MCF 10A (cell line): Measurements from ENCODE around the gene FGFR2. TPM values are rescaled to one million over a fixed set of nuclear protein-coding genes. Genes with fewer than 3 reads are reported as not detected.

ENCODE experiments used
- BruUV-seq: library from RNA; stranded (reverse); fragments of 400-500 nt; replicated peaks from 2 replicates; lab custom pipeline; 2021; lab: Mats Ljungman, UMichigan
- CTCF ChIA-PET: fragments of 300-600 bp; sonication (Branson Sonifier 250); formaldehyde crosslinking; extraction: SDS; loops from one replicate; lab custom pipeline; 2021; ENCODE audit warnings: antibody characterized with exemption, inconsistent platforms; lab: Yijun Ruan, JAX
- POLR2A ChIA-PET: fragments of 300-600, 350-650 bp; sonication (Branson Sonifier 250); formaldehyde crosslinking; extraction: SDS; loops from one replicate; lab custom pipeline; 2020; ENCODE audit warnings: antibody characterized with exemption, inconsistent platforms; lab: Yijun Ruan, JAX
- DNase-seq: peaks from one replicate; pipeline ENCODE4 v3.0.0-alpha.2; 2018; ENCODE audit not compliant: unreplicated experiment
- H3K27ac Mint-ChIP-seq: one replicate; pipeline ENCODE4 v1.8.0; 2022; ENCODE audit warnings: mild to moderate bottlenecking, low read depth, mixed read lengths; ENCODE audit not compliant: unreplicated experiment
- H3K27me3 Mint-ChIP-seq: one replicate; pipeline ENCODE4 v1.8.0; 2022; ENCODE audit warnings: mixed read lengths; ENCODE audit not compliant: insufficient read depth, unreplicated experiment
- H3K36me3 Mint-ChIP-seq: one replicate; pipeline ENCODE4 v1.8.0; 2022; ENCODE audit warnings: mild to moderate bottlenecking, moderate library complexity, mixed read lengths; ENCODE audit not compliant: insufficient read depth, unreplicated experiment
- H3K4me1 Mint-ChIP-seq: one replicate; pipeline ENCODE4 v1.8.0; 2022; ENCODE audit warnings: mixed read lengths; ENCODE audit not compliant: insufficient read depth, unreplicated experiment
- H3K4me3 Mint-ChIP-seq: one replicate; pipeline ENCODE4 v1.8.0; 2022; ENCODE audit warnings: mild to moderate bottlenecking, moderate library complexity, mixed read lengths; ENCODE audit not compliant: unreplicated experiment
- H3K9me3 Mint-ChIP-seq: one replicate; pipeline ENCODE4 v1.8.0; 2022; ENCODE audit warnings: mixed read lengths; ENCODE audit not compliant: unreplicated experiment
- intact Hi-C: fragments of 100-400 bp; cut with micrococcal nuclease; formaldehyde crosslinking; loops from 2 replicates; pipeline ENCODE4 v1.14.1; 2022
- total RNA-seq: library from RNA; stranded (reverse); gene quantifications from 2 replicates; pipeline ENCODE4 v1.2.3, GENCODE V29; 2022
- TF ChIP-seq, protein P1 (sequence below): fragments of 200-600 bp; IDR thresholded peaks from one replicate; pipeline ENCODE4 v1.8.0; 2022; ENCODE audit warnings: antibody characterized with exemption, mild to moderate bottlenecking; ENCODE audit not compliant: unreplicated experiment

The FGFR2 gene
- total RNA-seq, 1 experiment from 2014 or later: 2.7 TPM

GRCh38 chr10:121583857-121584256, 14.4 kb downstream of the FGFR2 start:
- intact Hi-C loops: no loop called here
- H3K36me3 Mint-ChIP-seq: no peaks in the 10 kb centered on the region
- TF ChIP-seq, protein P1, sequence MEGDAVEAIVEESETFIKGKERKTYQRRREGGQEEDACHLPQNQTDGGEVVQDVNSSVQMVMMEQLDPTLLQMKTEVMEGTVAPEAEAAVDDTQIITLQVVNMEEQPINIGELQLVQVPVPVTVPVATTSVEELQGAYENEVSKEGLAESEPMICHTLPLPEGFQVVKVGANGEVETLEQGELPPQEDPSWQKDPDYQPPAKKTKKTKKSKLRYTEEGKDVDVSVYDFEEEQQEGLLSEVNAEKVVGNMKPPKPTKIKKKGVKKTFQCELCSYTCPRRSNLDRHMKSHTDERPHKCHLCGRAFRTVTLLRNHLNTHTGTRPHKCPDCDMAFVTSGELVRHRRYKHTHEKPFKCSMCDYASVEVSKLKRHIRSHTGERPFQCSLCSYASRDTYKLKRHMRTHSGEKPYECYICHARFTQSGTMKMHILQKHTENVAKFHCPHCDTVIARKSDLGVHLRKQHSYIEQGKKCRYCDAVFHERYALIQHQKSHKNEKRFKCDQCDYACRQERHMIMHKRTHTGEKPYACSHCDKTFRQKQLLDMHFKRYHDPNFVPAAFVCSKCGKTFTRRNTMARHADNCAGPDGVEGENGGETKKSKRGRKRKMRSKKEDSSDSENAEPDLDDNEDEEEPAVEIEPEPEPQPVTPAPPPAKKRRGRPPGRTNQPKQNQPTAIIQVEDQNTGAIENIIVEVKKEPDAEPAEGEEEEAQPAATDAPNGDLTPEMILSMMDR: no peak
- no peak overlapping the region for H3K4me3 Mint-ChIP-seq
- POLR2A ChIA-PET: no interaction called here
- CTCF ChIA-PET: no interaction called here
- no peaks in the 10 kb centered on the region for H3K9me3 Mint-ChIP-seq
- no peak overlapping the region for H3K27ac Mint-ChIP-seq
- H3K4me1 Mint-ChIP-seq: no peaks in the 10 kb centered on the region
- DNase-seq: no peak
- BruUV-seq: no TSS peak
- no peaks in the 10 kb centered on the region for H3K27me3 Mint-ChIP-seq

DNA sequence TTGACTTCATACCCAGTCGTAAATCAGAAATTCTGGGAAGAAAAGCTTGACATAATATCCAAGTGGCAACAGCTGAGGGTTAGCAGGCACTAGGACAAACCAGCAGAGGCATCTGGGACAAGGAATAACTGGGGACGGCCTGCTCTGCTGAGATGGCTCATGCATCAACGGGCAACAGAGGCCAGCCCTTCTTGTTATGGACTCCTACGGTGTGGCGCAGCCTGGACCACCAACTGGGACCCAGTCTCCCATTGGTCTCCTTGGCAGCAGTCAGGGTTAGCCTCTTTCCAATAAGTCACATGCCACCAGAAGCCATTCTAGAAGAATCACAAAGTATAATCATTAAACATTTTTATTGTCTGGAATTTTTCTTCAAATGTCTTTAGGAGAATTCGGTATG, 15.0 kb downstream of the FGFR2 start:
- Mint-ChIP-seq H3K4me3 (no peak overlapping the region), H3K4me1 (no peaks in the 10 kb centered on the region), H3K9me3 (no peaks in the 10 kb centered on the region), H3K27ac (no peak overlapping the region), H3K36me3 (no peaks in the 10 kb centered on the region), H3K27me3 (no peaks in the 10 kb centered on the region)
- TF ChIP-seq, protein P1: no peak
- ChIA-PET CTCF (interaction anchor here (0.6 kb wide), 2 partner anchors 11 to 345 kb away, joined by 3 read pairs; partner anchors contain the start of gene ATE1), POLR2A (no interaction called here)
- DNase-seq: no peak
- no TSS peak for BruUV-seq
- intact Hi-C loops: no loop called here

- BruUV-seq: no TSS peak
- H3K27ac Mint-ChIP-seq: no peak overlapping the region
These were observed 17.7 kb downstream of the FGFR2 start for GRCh38 chr10:121580276-121581116.

GRCh38 chr10:121579656-121580055, 18.6 kb downstream of the FGFR2 start:
- H3K4me1 Mint-ChIP-seq: no peaks in the 10 kb centered on the region
- peak overlapping the region; percentile 31 for H3K27ac Mint-ChIP-seq
- no peaks in the 10 kb centered on the region for H3K9me3 Mint-ChIP-seq
- no peak overlapping the region for H3K4me3 Mint-ChIP-seq
- intact Hi-C loops: no loop called here
- H3K27me3 Mint-ChIP-seq: no peaks in the 10 kb centered on the region
- ChIA-PET POLR2A (interaction anchor here (2.0 kb wide), 1 partner anchor 9 kb away, joined by 7 read pairs; no protein-coding TSS in a partner anchor), CTCF (no interaction called here)
- H3K36me3 Mint-ChIP-seq: no peaks in the 10 kb centered on the region
- TF ChIP-seq, protein P1: no peak
- no peak for DNase-seq
- no TSS peak for BruUV-seq

More at GRCh38 chr10:121580276-121581116, 17.7 kb downstream of the FGFR2 start:
- TF ChIP-seq, protein P1: no peak
- no peaks in the 10 kb centered on the region for H3K27me3 Mint-ChIP-seq
- ChIA-PET CTCF (no interaction called here), POLR2A (interaction anchor here (1.3 kb wide), 1 partner anchor 26 kb away, joined by 4 read pairs; no protein-coding TSS in a partner anchor)
- H3K4me1 Mint-ChIP-seq: no peaks in the 10 kb centered on the region
- H3K36me3 Mint-ChIP-seq: no peaks in the 10 kb centered on the region
- H3K4me3 Mint-ChIP-seq: no peak overlapping the region
- intact Hi-C loops: no loop called here
- no peak for DNase-seq
- no peaks in the 10 kb centered on the region for H3K9me3 Mint-ChIP-seq
